Measurements from ENCODE around the gene RAD51B. TPM values are rescaled to one million over a fixed set of nuclear protein-coding genes. Genes with fewer than 3 reads are reported as not detected.

The RAD51B gene
- total RNA-seq, 2 donors from 2014 or later = 31.1 to 67.3 TPM

- DNase-seq (ENCODE audit: low spot score) = no peak
- ATAC-seq = no peak
- no peaks in the 10 kb centered on the region for H3K27me3 Mint-ChIP-seq
- H3K4me1 Mint-ChIP-seq (ENCODE audit: low read depth in 2 of 2) = peaks cover 5 to 8% of the 10 kb centered on the region in 2 donors
- peak overlapping the region in 1 of 2 donors; percentile 3 for H3K27ac Mint-ChIP-seq
- H3K9me3 Mint-ChIP-seq = no peaks in the 10 kb centered on the region
- no peaks in the 10 kb centered on the region for H3K36me3 Mint-ChIP-seq
- no peak overlapping the region for H3K4me3 Mint-ChIP-seq
Measured at GRCh38 chr14:68491793-68492192, 672.2 kb downstream of the RAD51B start.

- DNase-seq (ENCODE audit: low spot score) (no peak), ATAC-seq (no peak)
- H3K27ac Mint-ChIP-seq = peak overlapping the region in 1 of 2 donors; percentile 3
- no peaks in the 10 kb centered on the region for H3K36me3 Mint-ChIP-seq
- H3K9me3 Mint-ChIP-seq = no peaks in the 10 kb centered on the region
- H3K4me1 Mint-ChIP-seq (ENCODE audit: low read depth in 2 of 2) = peaks cover 5 to 8% of the 10 kb centered on the region in 2 donors
- no peak overlapping the region for H3K4me3 Mint-ChIP-seq
- H3K27me3 Mint-ChIP-seq = no peaks in the 10 kb centered on the region
Measured at GRCh38 chr14:68492381-68493151, 673.0 kb downstream of the RAD51B start.

GRCh38 chr14:68493152-68493911, 673.8 kb downstream of the RAD51B start:
- Mint-ChIP-seq H3K27me3 (no peaks in the 10 kb centered on the region), H3K4me3 (no peak overlapping the region), H3K4me1 (ENCODE audit: low read depth in 2 of 2) (peaks cover 0 to 6% of the 10 kb centered on the region in 2 donors), H3K36me3 (no peaks in the 10 kb centered on the region), H3K9me3 (no peaks in the 10 kb centered on the region), H3K27ac (no peak overlapping the region)
- no peak for ATAC-seq
- no peak for DNase-seq (ENCODE audit: low spot score)

GRCh38 chr14:68495101-68496039, 675.8 kb downstream of the RAD51B start:
- H3K4me3 Mint-ChIP-seq = no peak overlapping the region
- H3K9me3 Mint-ChIP-seq = no peaks in the 10 kb centered on the region
- no peak for ATAC-seq
- DNase-seq (ENCODE audit: low spot score) = no peak
- peaks cover 0 to 3% of the 10 kb centered on the region in 2 donors for H3K27me3 Mint-ChIP-seq
- H3K36me3 Mint-ChIP-seq = no peaks in the 10 kb centered on the region
- H3K4me1 Mint-ChIP-seq (ENCODE audit: low read depth in 2 of 2) = peaks cover 0 to 6% of the 10 kb centered on the region in 2 donors
- H3K27ac Mint-ChIP-seq = no peak overlapping the region

- DNase-seq (ENCODE audit: low spot score) = no peak
- H3K36me3 Mint-ChIP-seq = no peaks in the 10 kb centered on the region
- H3K4me1 Mint-ChIP-seq (ENCODE audit: low read depth in 2 of 2) = peaks cover 0 to 6% of the 10 kb centered on the region in 2 donors
- no peak overlapping the region for H3K27ac Mint-ChIP-seq
- no peak for ATAC-seq
- no peak overlapping the region for H3K4me3 Mint-ChIP-seq
- H3K27me3 Mint-ChIP-seq = peaks cover 0 to 3% of the 10 kb centered on the region in 2 donors
- no peaks in the 10 kb centered on the region for H3K9me3 Mint-ChIP-seq
Measured at GRCh38 chr14:68497011-68497410, 677.4 kb downstream of the RAD51B start.

GRCh38 chr14:68499451-68499850, 679.9 kb downstream of the RAD51B start:
- no peaks in the 10 kb centered on the region for H3K9me3 Mint-ChIP-seq
- H3K4me1 Mint-ChIP-seq (ENCODE audit: low read depth in 2 of 2) = peaks cover 0 to 5% of the 10 kb centered on the region in 2 donors

GRCh38 chr14:68501171-68501570, 681.6 kb downstream of the RAD51B start:
- ATAC-seq (no peak), DNase-seq (ENCODE audit: low spot score) (no peak)
- Mint-ChIP-seq H3K27me3 (peaks cover 0 to 3% of the 10 kb centered on the region in 2 donors), H3K36me3 (no peaks in the 10 kb centered on the region), H3K4me3 (no peak overlapping the region), H3K4me1 (ENCODE audit: low read depth in 2 of 2) (peaks cover 5 to 9% of the 10 kb centered on the region in 2 donors), H3K9me3 (no peaks in the 10 kb centered on the region), H3K27ac (no peak overlapping the region)

More at GRCh38 chr14:68499451-68499850, 679.9 kb downstream of the RAD51B start:
- no peak for ATAC-seq
- H3K27ac Mint-ChIP-seq = no peak overlapping the region
- no peak for DNase-seq (ENCODE audit: low spot score)
- peaks cover 0 to 3% of the 10 kb centered on the region in 2 donors for H3K27me3 Mint-ChIP-seq
- no peak overlapping the region for H3K4me3 Mint-ChIP-seq
- H3K36me3 Mint-ChIP-seq = no peaks in the 10 kb centered on the region

- Mint-ChIP-seq H3K9me3 (no peaks in the 10 kb centered on the region), H3K4me3 (no peak overlapping the region), H3K4me1 (ENCODE audit: low read depth in 2 of 2) (peaks cover 10 to 11% of the 10 kb centered on the region in 2 donors), H3K27me3 (peaks cover 0 to 3% of the 10 kb centered on the region in 2 donors), H3K27ac (no peak overlapping the region), H3K36me3 (no peaks in the 10 kb centered on the region)
- ATAC-seq = no peak
- DNase-seq (ENCODE audit: low spot score) = no peak
Measured at GRCh38 chr14:68501614-68502052, 682.1 kb downstream of the RAD51B start.

GRCh38 chr14:68502230-68502629, 682.7 kb downstream of the RAD51B start:
- ATAC-seq (no peak), DNase-seq (ENCODE audit: low spot score) (no peak)
- H3K27ac Mint-ChIP-seq = no peak overlapping the region
- H3K4me3 Mint-ChIP-seq = no peak overlapping the region
- peaks cover 15 to 17% of the 10 kb centered on the region in 2 donors for H3K4me1 Mint-ChIP-seq (ENCODE audit: low read depth in 2 of 2)
- no peaks in the 10 kb centered on the region for H3K36me3 Mint-ChIP-seq
- H3K27me3 Mint-ChIP-seq = peaks cover 0 to 3% of the 10 kb centered on the region in 2 donors
- H3K9me3 Mint-ChIP-seq = no peaks in the 10 kb centered on the region

- Mint-ChIP-seq H3K4me3 (no peak overlapping the region), H3K36me3 (no peaks in the 10 kb centered on the region), H3K27ac (peak overlapping the region in 1 of 2 donors; percentile 54), H3K9me3 (no peaks in the 10 kb centered on the region), H3K27me3 (peaks cover 0 to 3% of the 10 kb centered on the region in 2 donors), H3K4me1 (ENCODE audit: low read depth in 2 of 2) (peaks cover 17 to 25% of the 10 kb centered on the region in 2 donors)
- ATAC-seq (no peak), DNase-seq (ENCODE audit: low spot score) (no peak)
Measured at GRCh38 chr14:68503186-68503825, 683.7 kb downstream of the RAD51B start.

- H3K27me3 Mint-ChIP-seq = no peaks in the 10 kb centered on the region
- H3K4me1 Mint-ChIP-seq (ENCODE audit: low read depth in 2 of 2) = peaks cover 17 to 27% of the 10 kb centered on the region in 2 donors
- DNase-seq (ENCODE audit: low spot score) (no peak), ATAC-seq (no peak)
- no peak overlapping the region for H3K4me3 Mint-ChIP-seq
- no peaks in the 10 kb centered on the region for H3K9me3 Mint-ChIP-seq
- H3K27ac Mint-ChIP-seq = no peak overlapping the region
- H3K36me3 Mint-ChIP-seq = no peaks in the 10 kb centered on the region
Measured at GRCh38 chr14:68504861-68505260, 685.3 kb downstream of the RAD51B start.

- H3K4me3 Mint-ChIP-seq = peak overlapping the region; percentile 43
- no peak for DNase-seq (ENCODE audit: low spot score)
- no peaks in the 10 kb centered on the region for H3K9me3 Mint-ChIP-seq
- ATAC-seq = no peak
- H3K27me3 Mint-ChIP-seq = no peaks in the 10 kb centered on the region
- peak overlapping the region in 1 of 2 donors; percentile 63 for H3K27ac Mint-ChIP-seq
- no peaks in the 10 kb centered on the region for H3K36me3 Mint-ChIP-seq
- H3K4me1 Mint-ChIP-seq (ENCODE audit: low read depth in 2 of 2) = peaks cover 17 to 27% of the 10 kb centered on the region in 2 donors
Measured at GRCh38 chr14:68506021-68506644, 686.6 kb downstream of the RAD51B start.
